Large intestine (tissue), 3 donors: ENCODE measurements around the gene DNAL1. TPM values are rescaled to one million over a fixed set of nuclear protein-coding genes. Genes with fewer than 3 reads are reported as not detected.
"Not testable (repeated sequence)": the region's sequence is repeated elsewhere in the genome, so short reads cannot be mapped to it uniquely, and the experiment has no call there.

Experiments used
- DNase-seq, 2 donors: peaks; one replicate each; pipeline versions ENCODE4 v3.0.0 to v3.0.0-alpha.2; 2013
- H3K27ac ChIP-seq: one replicate; pipeline ENCODE4 v1.5.1; 2013; ENCODE audit warnings: low read length
- H3K27me3 ChIP-seq: 2 replicates; pipeline ENCODE4 v1.6.1; 2013; ENCODE audit warnings: low read length; ENCODE audit not compliant: control insufficient read depth, insufficient read depth
- H3K36me3 ChIP-seq: 2 replicates; pipeline ENCODE4 v1.6.1; 2013; ENCODE audit warnings: low read length; ENCODE audit not compliant: control insufficient read depth, insufficient read depth
- H3K4me1 ChIP-seq: one replicate; pipeline ENCODE4 v1.6.1; 2013; ENCODE audit warnings: low read length; ENCODE audit not compliant: control insufficient read depth, insufficient read depth
- H3K4me3 ChIP-seq: one replicate; pipeline ENCODE4 v1.5.1; 2013; ENCODE audit warnings: low read length
- H3K9me3 ChIP-seq: one replicate; pipeline ENCODE4 v1.6.1; 2013; ENCODE audit warnings: mild to moderate bottlenecking, low read depth, low read length, moderate library complexity; ENCODE audit not compliant: control insufficient read depth
- WGBS: methylation state at CpG from one replicate; pipeline ENCODE4 v1.1.5; 2013; ENCODE audit warnings: low lambda C conversion rate; ENCODE audit not compliant: insufficient coverage; 5-methylcytosine and 5-hydroxymethylcytosine counted together
- polyA plus RNA-seq: library from polyadenylated mRNA; unstranded; fragments of 120-200 nt; gene quantifications from one replicate; pipeline ENCODE4 v1.2.1, GENCODE V29; 2013

DNAL1 gene
- polyA plus RNA-seq, 1 donor = 7.2 TPM

GRCh38 chr14:73637830-73638229 lies 7.0 kb upstream of the DNAL1 start:
- H3K4me1 ChIP-seq = peaks cover 8% of the 10 kb centered on the region
- no peak for DNase-seq
- H3K9me3 ChIP-seq = no peaks in the 10 kb centered on the region
- H3K27ac ChIP-seq = no peak overlapping the region
- H3K27me3 ChIP-seq = peaks cover 17% of the 10 kb centered on the region
- no peak overlapping the region for H3K4me3 ChIP-seq
- 22% methylated on average over 1 of the region's 5 CpGs for WGBS
- H3K36me3 ChIP-seq = no peaks in the 10 kb centered on the region

GRCh38 chr14:73640796-73641365 lies 3.9 kb upstream of the DNAL1 start:
- no peak for DNase-seq
- no peaks in the 10 kb centered on the region for H3K36me3 ChIP-seq
- peaks cover 8% of the 10 kb centered on the region for H3K4me1 ChIP-seq
- no peak overlapping the region for H3K4me3 ChIP-seq
- H3K27me3 ChIP-seq = no peaks in the 10 kb centered on the region
- H3K27ac ChIP-seq = no peak overlapping the region
- WGBS = 91% methylated on average over 4 of the region's 5 CpGs
- H3K9me3 ChIP-seq = no peaks in the 10 kb centered on the region

GRCh38 chr14:73645248-73645610 lies 443 bp downstream of the DNAL1 start:
- H3K4me1 ChIP-seq = peaks cover 6% of the 10 kb centered on the region
- no peaks in the 10 kb centered on the region for H3K36me3 ChIP-seq
- no peaks in the 10 kb centered on the region for H3K27me3 ChIP-seq
- H3K4me3 ChIP-seq = peak overlapping the region; percentile 65
- H3K27ac ChIP-seq = no peak overlapping the region
- no peak for DNase-seq
- WGBS = 0% methylated on average over 2 of the region's 7 CpGs
- no peaks in the 10 kb centered on the region for H3K9me3 ChIP-seq

- Histone ChIP-seq H3K9me3 (no peaks in the 10 kb centered on the region), H3K27ac (no peak overlapping the region), H3K27me3 (no peaks in the 10 kb centered on the region), H3K4me3 (no peak overlapping the region), H3K36me3 (peaks cover 8% of the 10 kb centered on the region), H3K4me1 (no peaks in the 10 kb centered on the region)
- DNase-seq = no peak
These were observed 6.2 kb downstream of the DNAL1 start for GRCh38 chr14:73651005-73651404.

- DNase-seq = no peak
- H3K36me3 ChIP-seq = peaks cover 11% of the 10 kb centered on the region
- no peaks in the 10 kb centered on the region for H3K9me3 ChIP-seq
- H3K4me1 ChIP-seq = no peaks in the 10 kb centered on the region
- 100% methylated on average over 1 of the region's 1 CpG for WGBS
- H3K27ac ChIP-seq = no peak overlapping the region
- no peaks in the 10 kb centered on the region for H3K27me3 ChIP-seq
- no peak overlapping the region for H3K4me3 ChIP-seq
These were observed 11.1 kb downstream of the DNAL1 start for GRCh38 chr14:73655851-73656250.

GRCh38 chr14:73659202-73659601 lies 14.4 kb downstream of the DNAL1 start:
- not testable (repeated sequence) for H3K27ac ChIP-seq, H3K36me3 ChIP-seq, H3K4me1 ChIP-seq, DNase-seq, H3K27me3 ChIP-seq, H3K4me3 ChIP-seq, H3K9me3 ChIP-seq
- 80% methylated on average over 1 of the region's 11 CpGs for WGBS

- no peak for DNase-seq
- no CpG with 5 or more reads among the region's 2 CpGs for WGBS
- Histone ChIP-seq H3K4me3 (no peak overlapping the region), H3K27ac (no peak overlapping the region), H3K4me1 (no peaks in the 10 kb centered on the region), H3K27me3 (no peaks in the 10 kb centered on the region), H3K36me3 (peaks cover 5% of the 10 kb centered on the region), H3K9me3 (no peaks in the 10 kb centered on the region)
These were observed 15.7 kb downstream of the DNAL1 start for GRCh38 chr14:73660511-73660910.

- WGBS = no CpG with 5 or more reads among the region's 2 CpGs
- Histone ChIP-seq H3K27ac (no peak overlapping the region), H3K27me3 (no peaks in the 10 kb centered on the region), H3K4me3 (no peak overlapping the region), H3K36me3 (peaks cover 5% of the 10 kb centered on the region), H3K4me1 (no peaks in the 10 kb centered on the region), H3K9me3 (no peaks in the 10 kb centered on the region)
- no peak for DNase-seq
These were observed 17.1 kb downstream of the DNAL1 start for GRCh38 chr14:73661872-73662271.

- H3K4me1 ChIP-seq = no peaks in the 10 kb centered on the region
- peaks cover 5% of the 10 kb centered on the region for H3K36me3 ChIP-seq
- no peaks in the 10 kb centered on the region for H3K9me3 ChIP-seq
- H3K27me3 ChIP-seq = no peaks in the 10 kb centered on the region
- H3K27ac ChIP-seq = no peak overlapping the region
- DNase-seq = no peak
- H3K4me3 ChIP-seq = no peak overlapping the region
- 100% methylated on average over 1 of the region's 1 CpG for whole genome bisulfite sequencing
These were observed 17.7 kb downstream of the DNAL1 start for GRCh38 chr14:73662487-73662943.

- H3K27me3 ChIP-seq = no peaks in the 10 kb centered on the region
- no peaks in the 10 kb centered on the region for H3K9me3 ChIP-seq
- peak in 1 of 2 donors; percentile 22 for DNase-seq
- H3K4me1 ChIP-seq = no peaks in the 10 kb centered on the region
- peaks cover 5% of the 10 kb centered on the region for H3K36me3 ChIP-seq
- H3K4me3 ChIP-seq = no peak overlapping the region
- H3K27ac ChIP-seq = no peak overlapping the region
These were observed 18.9 kb downstream of the DNAL1 start for GRCh38 chr14:73663548-73664212.

GRCh38 chr14:73665130-73665529 lies 20.3 kb downstream of the DNAL1 start:
- no CpG with 5 or more reads among the region's 2 CpGs for WGBS
- Histone ChIP-seq H3K9me3 (no peaks in the 10 kb centered on the region), H3K36me3 (peaks cover 5% of the 10 kb centered on the region), H3K4me3 (no peak overlapping the region), H3K27ac (no peak overlapping the region), H3K4me1 (no peaks in the 10 kb centered on the region), H3K27me3 (no peaks in the 10 kb centered on the region)
- no peak for DNase-seq
